ENCODE measurements around the gene ACTR1A.

The ACTR1A gene

GRCh38 chr10:102546606-102547320 lies 44.3 kb upstream of the ACTR1A start:
- H3K4me3 ChIP-seq (ENCODE audit: low read length), result no peak overlapping the region
- DNase-seq, result no peak

GRCh38 chr10:102545997-102546396 lies 43.5 kb upstream of the ACTR1A start:
- H3F3A ChIP-seq (ENCODE audit: insufficient read depth, low read length), result no peaks in the 10 kb centered on the region; the same call in 1 of the 2 replicates
- H3K9ac ChIP-seq (ENCODE audit: low read length), result no peak overlapping the region
- H2AFZ ChIP-seq (ENCODE audit: low read length), result no peak overlapping the region
- no peaks in the 10 kb centered on the region for H4K20me1 ChIP-seq (ENCODE audit: insufficient read depth, low read length)
- H3K9me3 ChIP-seq (replicated peaks; ENCODE audit: insufficient read depth, low read length), result no peaks in the 10 kb centered on the region
- H3K27me3 ChIP-seq (replicated peaks; ENCODE audit: insufficient read depth, low read length), result no peaks in the 10 kb centered on the region
- no peak overlapping the region for H3K4me3 ChIP-seq (ENCODE audit: low read length)
- TF ChIP-seq EZH2phosphoT487 (IDR thresholded peaks at IDR 0.05; ENCODE audit: low read length) (no peak), CTCF (IDR thresholded peaks at IDR 0.05; ENCODE audit: low read length) (no peak), EZH2 (optimal IDR thresholded peaks at IDR 0.05; ENCODE audit: low read depth, low read length) (no peak)
- no peak for DNase-seq
- H3K27ac ChIP-seq (ENCODE audit: low read length), result no peak overlapping the region
- no peaks in the 10 kb centered on the region for H3K4me1 ChIP-seq (ENCODE audit: low read length)
- no peaks in the 10 kb centered on the region for H3K79me2 ChIP-seq (ENCODE audit: low read length)
- H3K9me2 ChIP-seq (replicated peaks; ENCODE audit: insufficient read depth, low read length), result no peaks in the 10 kb centered on the region
- no peak overlapping the region for H3K4me2 ChIP-seq (ENCODE audit: low read depth, low read length)
- H3K36me3 ChIP-seq (replicated peaks; ENCODE audit: insufficient read depth, low read length), result no peaks in the 10 kb centered on the region

More at GRCh38 chr10:102546606-102547320, 44.3 kb upstream of the ACTR1A start:
- no peaks in the 10 kb centered on the region for H3K4me1 ChIP-seq (ENCODE audit: low read length)
- H3K4me2 ChIP-seq (ENCODE audit: low read depth, low read length), result no peak overlapping the region
- no peaks in the 10 kb centered on the region for H4K20me1 ChIP-seq (ENCODE audit: insufficient read depth, low read length)
- H3K79me2 ChIP-seq (ENCODE audit: low read length), result no peaks in the 10 kb centered on the region
- TF ChIP-seq EZH2phosphoT487 (IDR thresholded peaks at IDR 0.05; ENCODE audit: low read length) (no peak), EZH2 (optimal IDR thresholded peaks at IDR 0.05; ENCODE audit: low read depth, low read length) (no peak), CTCF (IDR thresholded peaks at IDR 0.05; ENCODE audit: low read length) (no peak)
- no peak overlapping the region for H3K9ac ChIP-seq (ENCODE audit: low read length)
- no peak overlapping the region for H3K27ac ChIP-seq (ENCODE audit: low read length)
- no peak overlapping the region for H2AFZ ChIP-seq (ENCODE audit: low read length)
- H3K9me2 ChIP-seq (replicated peaks; ENCODE audit: insufficient read depth, low read length), result no peaks in the 10 kb centered on the region
- H3K27me3 ChIP-seq (replicated peaks; ENCODE audit: insufficient read depth, low read length), result no peaks in the 10 kb centered on the region
- no peaks in the 10 kb centered on the region; the same call in 1 of the 2 replicates for H3F3A ChIP-seq (ENCODE audit: insufficient read depth, low read length)
- H3K9me3 ChIP-seq (replicated peaks; ENCODE audit: insufficient read depth, low read length), result no peaks in the 10 kb centered on the region
- H3K36me3 ChIP-seq (replicated peaks; ENCODE audit: insufficient read depth, low read length), result no peaks in the 10 kb centered on the region

- Histone ChIP-seq H3K4me1 (ENCODE audit: low read length) (no peaks in the 10 kb centered on the region), H3K4me2 (ENCODE audit: low read depth, low read length) (no peak overlapping the region), H4K20me1 (ENCODE audit: insufficient read depth, low read length) (no peaks in the 10 kb centered on the region), H3K27me3 (replicated peaks; ENCODE audit: insufficient read depth, low read length) (no peaks in the 10 kb centered on the region), H3K9me3 (replicated peaks; ENCODE audit: insufficient read depth, low read length) (no peaks in the 10 kb centered on the region), H3K9ac (ENCODE audit: low read length) (no peak overlapping the region), H3K4me3 (ENCODE audit: low read length) (no peak overlapping the region), H2AFZ (ENCODE audit: low read length) (no peak overlapping the region), H3K79me2 (ENCODE audit: low read length) (no peaks in the 10 kb centered on the region), H3K9me2 (replicated peaks; ENCODE audit: insufficient read depth, low read length) (no peaks in the 10 kb centered on the region), H3K36me3 (replicated peaks; ENCODE audit: insufficient read depth, low read length) (no peaks in the 10 kb centered on the region), H3F3A (ENCODE audit: insufficient read depth, low read length) (no peaks in the 10 kb centered on the region; the same call in 1 of the 2 replicates), H3K27ac (ENCODE audit: low read length) (no peak overlapping the region)
- TF ChIP-seq EZH2 (optimal IDR thresholded peaks at IDR 0.05; ENCODE audit: low read depth, low read length) (no peak), EZH2phosphoT487 (IDR thresholded peaks at IDR 0.05; ENCODE audit: low read length) (no peak), CTCF (IDR thresholded peaks at IDR 0.05; ENCODE audit: low read length) (no peak)
- no peak for DNase-seq
Measured at GRCh38 chr10:102545265-102545871, 42.9 kb upstream of the ACTR1A start.

All from MM.1S (cell line).